Cardiac fibroblast (primary cell): ENCODE results near the gene PICALM.

Experiments used
- DNase-seq, 2 donors: peaks; one replicate each; pipeline versions ENCODE4 v3.0.0 to v3.0.0-alpha.2; 2010; ENCODE audit warnings: low read depth in 2 of 2
- H3K4me3 ChIP-seq, 2 donors: replicated peaks in 1 of 2; 1 replicate in 1 of 2; 2 replicates in 1 of 2; pipeline ENCODE4 v1.5.1; 2011; ENCODE audit warnings: low read depth in 2 of 2, low read length in 2 of 2, mild to moderate bottlenecking in 2 of 2, moderate library complexity in 1 of 2
- TF ChIP-seq, protein P1 (sequence below): IDR thresholded peaks from one replicate; pipeline ENCODE4 v1.5.1; 2011; ENCODE audit warnings: low read depth, mild to moderate bottlenecking, low read length, inconsistent platforms

The PICALM gene

DNA sequence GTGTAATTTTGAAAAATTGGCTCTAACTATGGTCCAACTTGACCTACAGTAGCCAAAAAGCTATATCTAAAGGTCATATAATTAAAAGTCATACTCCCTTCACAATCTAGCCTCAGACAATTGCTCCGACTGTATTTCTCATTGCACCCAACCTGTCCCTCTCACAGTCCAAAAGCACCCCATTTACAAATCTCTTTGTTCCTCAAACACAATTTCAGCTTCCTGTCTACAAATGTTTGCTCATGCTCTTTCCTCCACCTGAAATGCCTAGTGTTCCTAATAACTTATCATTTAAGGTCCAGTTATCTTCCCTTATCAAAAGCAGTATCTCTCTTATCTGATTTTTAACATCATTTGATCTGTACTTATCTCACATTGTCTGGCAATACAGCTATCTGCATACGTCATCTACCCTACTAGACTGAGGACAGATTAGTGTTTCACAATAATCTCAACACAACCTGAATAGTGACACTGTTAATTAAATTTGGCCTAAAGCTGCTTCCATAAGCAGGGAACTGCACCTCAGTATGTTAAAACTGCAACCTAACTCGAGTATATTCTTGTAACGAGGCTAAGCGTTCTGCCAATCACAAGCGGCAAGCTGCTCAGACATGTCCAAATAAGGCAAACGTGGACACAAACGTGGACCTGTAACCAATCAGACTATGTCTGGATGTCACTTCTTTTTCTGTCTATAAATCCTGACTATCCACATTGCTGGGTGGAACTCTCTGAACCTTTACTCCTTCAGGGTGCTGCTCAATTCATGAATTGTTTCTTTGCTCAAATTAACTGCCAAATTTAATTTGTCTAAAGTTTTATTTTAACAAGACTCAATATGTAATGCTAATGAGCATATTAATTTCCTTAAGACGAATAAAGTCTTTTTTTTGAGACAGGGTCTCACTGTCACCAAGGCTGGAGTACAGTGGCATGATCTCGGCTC lies 15.9 kb downstream of the PICALM start:
- no peak for DNase-seq
- TF ChIP-seq, protein P1, sequence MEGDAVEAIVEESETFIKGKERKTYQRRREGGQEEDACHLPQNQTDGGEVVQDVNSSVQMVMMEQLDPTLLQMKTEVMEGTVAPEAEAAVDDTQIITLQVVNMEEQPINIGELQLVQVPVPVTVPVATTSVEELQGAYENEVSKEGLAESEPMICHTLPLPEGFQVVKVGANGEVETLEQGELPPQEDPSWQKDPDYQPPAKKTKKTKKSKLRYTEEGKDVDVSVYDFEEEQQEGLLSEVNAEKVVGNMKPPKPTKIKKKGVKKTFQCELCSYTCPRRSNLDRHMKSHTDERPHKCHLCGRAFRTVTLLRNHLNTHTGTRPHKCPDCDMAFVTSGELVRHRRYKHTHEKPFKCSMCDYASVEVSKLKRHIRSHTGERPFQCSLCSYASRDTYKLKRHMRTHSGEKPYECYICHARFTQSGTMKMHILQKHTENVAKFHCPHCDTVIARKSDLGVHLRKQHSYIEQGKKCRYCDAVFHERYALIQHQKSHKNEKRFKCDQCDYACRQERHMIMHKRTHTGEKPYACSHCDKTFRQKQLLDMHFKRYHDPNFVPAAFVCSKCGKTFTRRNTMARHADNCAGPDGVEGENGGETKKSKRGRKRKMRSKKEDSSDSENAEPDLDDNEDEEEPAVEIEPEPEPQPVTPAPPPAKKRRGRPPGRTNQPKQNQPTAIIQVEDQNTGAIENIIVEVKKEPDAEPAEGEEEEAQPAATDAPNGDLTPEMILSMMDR = no peak
- no peak overlapping the region for H3K4me3 ChIP-seq

DNA sequence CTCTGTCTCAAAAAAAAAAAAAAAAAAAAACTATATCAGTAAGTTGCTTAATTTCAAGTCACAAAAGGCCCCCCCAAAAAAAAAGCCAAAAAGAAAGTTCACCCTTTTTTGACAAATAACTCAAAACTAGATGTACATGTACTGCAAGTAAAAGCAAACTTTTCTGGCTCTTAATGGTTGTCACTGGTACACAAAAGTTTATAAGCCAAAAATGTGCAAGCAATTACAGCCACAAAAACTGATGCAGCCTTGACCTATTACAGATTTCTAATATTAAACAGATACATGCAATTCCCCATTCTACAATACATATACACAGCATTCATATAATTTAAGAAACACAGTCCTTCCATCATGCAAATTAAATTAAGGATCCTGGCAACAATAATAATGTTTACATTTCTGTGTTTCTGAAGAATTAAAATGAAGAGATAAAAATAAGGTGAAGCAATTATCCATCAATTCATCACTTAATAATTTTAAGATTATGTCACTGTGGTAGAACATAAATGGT lies 18.6 kb downstream of the PICALM start:
- TF ChIP-seq, protein P1 = no peak
- DNase-seq = no peak
- H3K4me3 ChIP-seq = no peak overlapping the region

DNA sequence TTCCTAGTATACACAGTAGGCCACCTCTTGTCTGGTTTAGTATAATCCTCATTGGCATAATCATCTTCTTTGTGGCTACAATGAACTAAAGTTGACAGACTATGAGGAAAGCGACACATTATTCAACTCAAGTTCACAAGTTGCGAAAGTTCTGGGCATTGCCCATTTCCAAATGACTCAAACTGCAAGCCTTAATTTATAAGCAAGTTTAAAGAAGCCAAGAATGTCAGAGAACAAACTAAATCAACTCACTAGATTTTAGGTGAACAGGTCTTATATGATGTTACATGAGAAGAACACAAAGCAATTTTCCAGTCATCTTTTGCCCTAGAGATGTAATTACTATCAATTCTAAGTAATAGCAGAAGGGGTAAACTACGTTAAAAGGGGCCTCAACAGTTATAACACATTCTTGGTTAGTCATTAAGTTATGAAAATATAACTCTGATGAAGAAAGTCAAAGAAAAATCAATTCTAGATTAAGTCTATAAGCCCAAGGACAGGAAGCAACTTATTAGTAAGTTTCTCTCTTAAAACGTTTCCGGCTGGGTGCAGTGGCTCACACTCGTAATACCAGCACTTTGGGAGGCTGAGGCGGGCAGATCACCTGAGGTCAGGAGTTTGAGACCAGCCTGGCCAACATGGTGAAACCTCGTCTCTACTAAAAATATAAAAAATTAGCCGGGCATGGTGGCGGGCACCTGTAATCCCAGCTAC lies 21.5 kb downstream of the PICALM start:
- DNase-seq = peak; percentile 69 to 76
- H3K4me3 ChIP-seq = no peak overlapping the region
- TF ChIP-seq, protein P1 = no peak

DNA sequence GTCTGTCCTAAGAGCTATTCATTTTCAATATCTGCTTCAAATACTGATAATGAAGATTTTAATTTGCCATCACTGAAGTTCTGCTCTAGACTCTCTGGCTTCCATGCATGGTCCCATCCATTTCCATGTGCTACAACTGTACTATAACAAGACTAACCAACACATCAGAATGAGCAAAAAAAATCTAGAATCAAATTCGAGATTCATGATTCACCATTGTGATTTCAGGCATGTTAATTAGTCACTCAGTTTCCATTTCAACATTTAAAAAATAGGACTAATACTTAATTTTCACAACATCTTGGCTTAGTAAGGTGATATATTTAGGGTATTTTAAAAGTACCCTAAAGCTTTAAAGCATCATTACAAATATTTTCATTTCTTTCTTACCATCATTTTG lies 22.8 kb downstream of the PICALM start:
- TF ChIP-seq, protein P1 = no peak
- DNase-seq = peak in 1 of 2 donors; percentile 47
- no peak overlapping the region for H3K4me3 ChIP-seq

DNA sequence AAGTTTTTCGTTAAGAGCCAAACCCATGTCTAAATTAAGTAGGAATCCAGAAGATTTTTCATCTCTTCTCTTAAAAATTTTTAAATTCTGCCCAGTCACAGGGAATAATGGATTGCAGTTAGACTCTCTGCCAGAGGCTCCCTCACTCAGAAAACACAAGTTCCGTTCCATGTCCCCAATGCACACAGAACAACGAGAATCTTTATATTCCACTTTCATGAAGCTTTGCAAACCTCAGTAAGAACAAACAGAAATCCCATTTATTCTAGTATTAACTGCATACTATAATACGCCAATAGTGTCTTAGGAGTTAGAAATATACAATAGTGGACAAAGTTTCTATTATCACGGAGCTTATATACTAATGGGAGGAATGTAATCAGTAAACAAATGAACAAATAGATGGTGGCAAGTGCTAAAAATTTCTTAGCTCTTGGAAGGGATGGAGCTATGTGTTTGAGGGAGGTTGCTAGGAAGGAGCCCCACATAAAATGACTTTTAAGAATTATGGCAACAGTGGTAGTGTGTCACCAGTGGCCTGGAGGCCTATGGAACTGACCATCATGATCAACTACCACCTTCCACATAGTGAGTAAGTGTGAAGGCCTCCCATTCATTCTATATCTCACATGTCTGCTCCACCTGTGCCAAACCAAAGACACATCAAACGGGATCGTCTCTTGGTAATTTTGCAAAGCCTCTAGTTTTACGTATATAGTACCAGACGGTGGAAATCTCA lies 24.9 kb downstream of the PICALM start:
- no peak for DNase-seq
- TF ChIP-seq, protein P1 = no peak
- H3K4me3 ChIP-seq = no peak overlapping the region

GRCh38 chr11:86041975-86042378 lies 26.9 kb downstream of the PICALM start:
- peak; percentile 95 to 96 for DNase-seq
- H3K4me3 ChIP-seq = no peak overlapping the region
- TF ChIP-seq, protein P1 = peak; percentile 75
